ENCODE measurements around the gene MRPS23. TPM values are rescaled to one million over a fixed set of nuclear protein-coding genes. Genes with fewer than 3 reads are reported as not detected.

The MRPS23 gene
- total and polyA plus RNA-seq, 2 of the 4 experiments (the other 2 are of a cell fraction): 23.5 to 37.3 TPM

DNA sequence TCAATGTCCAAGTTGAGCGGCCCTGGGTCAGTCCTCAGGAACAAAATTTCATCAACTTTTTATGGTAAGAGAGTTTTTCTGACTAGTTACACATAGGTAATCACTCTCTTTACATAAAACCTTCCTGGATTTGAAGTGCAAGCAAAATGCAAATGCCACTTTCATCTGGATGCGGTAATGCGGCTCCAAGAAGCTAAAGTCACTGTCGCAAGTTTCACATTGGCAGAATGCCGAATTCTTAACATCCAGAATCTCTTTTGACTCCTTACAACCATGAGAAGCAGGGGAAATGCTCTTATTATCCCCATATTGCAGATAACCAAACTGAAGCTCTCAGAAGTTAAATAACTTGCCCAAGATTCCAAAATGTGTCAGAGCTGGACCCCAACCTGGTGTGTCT lies 30.0 kb downstream of the MRPS23 start:
- Histone ChIP-seq H3K14ac (replicated peaks; ENCODE audit: low read depth, low read length) (no peak overlapping the region), H4K91ac (ENCODE audit: insufficient read depth, low read depth, low read length) (no peak overlapping the region), H2BK5ac (ENCODE audit: low read depth, low read length, poor library complexity, severe bottlenecking) (no peak overlapping the region), H3K27me3 (ENCODE audit: control insufficient read depth, insufficient read depth, low read length) (peaks cover 27% of the 10 kb centered on the region), H3K4me3 (ENCODE audit: insufficient read depth, low read depth, low read length) (no peak overlapping the region), H2BK120ac (ENCODE audit: low read depth, low read length) (no peak overlapping the region), H2AK5ac (ENCODE audit: low read depth, low read length) (no peak overlapping the region), H3K4me2 (ENCODE audit: low read depth, low read length) (no peak overlapping the region), H2AK9ac (replicated peaks; ENCODE audit: low read depth, low read length, poor library complexity) (no peak overlapping the region), H3K4me1 (ENCODE audit: control insufficient read depth, insufficient read depth, low read length) (peaks cover 3% of the 10 kb centered on the region; the same call in 1 of the 2 replicates), H4K20me1 (ENCODE audit: insufficient read depth, low read length) (no peaks in the 10 kb centered on the region), H3K56ac (ENCODE audit: extremely low read depth, insufficient read depth, low read length) (no peak overlapping the region), H4K8ac (ENCODE audit: low read depth in 2 of 2, low read length in 2 of 2) (no peak overlapping the region), H3K23ac (ENCODE audit: low read depth, low read length) (no peak overlapping the region), H4K5ac (ENCODE audit: low read depth, low read length) (no peak overlapping the region), H3K4ac (ENCODE audit: low read depth, low read length) (no peak overlapping the region), H2BK15ac (ENCODE audit: low read depth, low read length) (no peak overlapping the region), H3K9me3 (ENCODE audit: control insufficient read depth, insufficient read depth, low read length) (no peaks in the 10 kb centered on the region), H3K9me1 (ENCODE audit: insufficient read depth, low read length) (no peaks in the 10 kb centered on the region; the same call in 1 of the 2 replicates), H2BK20ac (ENCODE audit: low read depth, low read length) (no peak overlapping the region), H3K27ac (ENCODE audit: insufficient read depth, low read length) (no peak overlapping the region), H3K18ac (ENCODE audit: low read depth, low read length) (no peak overlapping the region), H3K79me1 (ENCODE audit: low read depth in 1 of 2, low read length in 2 of 2) (no peaks in the 10 kb centered on the region), H2AFZ (replicated peaks; ENCODE audit: low read length, poor library complexity) (no peak overlapping the region), H3K36me3 (ENCODE audit: control insufficient read depth, insufficient read depth, low read length) (no peaks in the 10 kb centered on the region), H3K9ac (ENCODE audit: low read depth, low read length) (no peak overlapping the region)
- ATAC-seq (ENCODE audit: low read depth) (no peak), DNase-seq (no peak)
- no TSS peak for BruUV-seq (replicated peaks)
- CTCF ChIA-PET: no interaction called here
- 81% methylated on average over 4 of the region's 5 CpGs; no CpG with 5 or more reads in 1 of the 2 experiments for WGBS, 2 experiments (ENCODE audit: extremely low coverage in 2 of 2, insufficient read length in 1 of 2)
- intact Hi-C loops (cut with micrococcal nuclease): no loop called here
- POLR2A ChIA-PET (ENCODE audit: unreplicated experiment): no interaction called here
- TF ChIP-seq MAFK (IDR thresholded peaks at IDR 0.05; ENCODE audit: low read depth, low read length): no peak
- dilution Hi-C loops (cut with HindIII; ENCODE audit: low sequenced_read_pairs, unreplicated experiment): no loop called here
- in situ Hi-C loops (cut with MboI; ENCODE audit: low sequenced_read_pairs): loop anchor here (25.0 kb wide), 1 partner anchor 2008 kb away; no protein-coding TSS in a partner anchor

Measured in IMR-90 (cell line).